Measurements from ENCODE around the gene SLC6A12.
"Not testable (repeated sequence)": the region's sequence is repeated elsewhere in the genome, so short reads cannot be mapped to it uniquely, and the experiment has no call there.

SLC6A12 gene

DNA sequence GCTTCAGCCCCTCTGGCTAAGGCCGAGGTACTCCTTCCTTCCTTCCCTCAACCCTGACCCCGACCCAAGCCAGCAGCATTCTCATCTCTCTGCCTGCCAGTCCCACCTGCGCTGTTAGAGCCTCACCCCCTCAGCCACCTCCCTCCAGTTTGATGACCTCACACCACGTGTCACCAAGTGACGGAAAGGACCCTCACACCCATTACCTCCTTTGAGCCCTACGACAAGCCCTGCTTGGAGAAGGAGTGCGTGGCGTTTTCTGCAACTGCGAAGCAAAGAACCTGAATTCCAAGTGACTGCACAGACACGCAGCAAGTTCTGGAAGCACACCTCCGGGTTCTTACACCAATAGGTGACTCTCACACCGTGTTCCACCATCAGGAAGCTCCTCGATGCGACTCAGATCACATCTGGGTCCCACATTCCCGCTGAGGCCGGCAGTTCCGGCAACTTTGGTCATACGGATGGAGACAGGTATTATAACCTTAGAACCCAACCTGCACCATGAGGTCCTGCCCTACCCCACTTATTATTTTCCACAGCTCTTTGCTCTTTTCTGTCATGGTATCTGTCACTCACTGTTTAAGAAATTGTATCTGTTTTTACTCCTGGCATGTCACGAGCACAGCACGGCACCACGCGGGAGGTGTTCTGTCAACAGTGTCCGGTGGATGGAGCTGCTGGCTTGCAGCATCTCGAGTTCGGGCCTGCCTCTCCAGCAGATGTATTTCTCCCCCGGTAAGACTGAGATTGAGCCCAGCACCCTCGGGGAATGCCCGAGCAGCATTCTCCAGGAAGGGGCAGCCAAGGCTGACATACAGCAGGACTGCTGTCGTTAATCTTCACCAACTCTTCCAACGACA is 5.0 kb upstream of the SLC6A12 start:
- TF ChIP-seq, protein P1, sequence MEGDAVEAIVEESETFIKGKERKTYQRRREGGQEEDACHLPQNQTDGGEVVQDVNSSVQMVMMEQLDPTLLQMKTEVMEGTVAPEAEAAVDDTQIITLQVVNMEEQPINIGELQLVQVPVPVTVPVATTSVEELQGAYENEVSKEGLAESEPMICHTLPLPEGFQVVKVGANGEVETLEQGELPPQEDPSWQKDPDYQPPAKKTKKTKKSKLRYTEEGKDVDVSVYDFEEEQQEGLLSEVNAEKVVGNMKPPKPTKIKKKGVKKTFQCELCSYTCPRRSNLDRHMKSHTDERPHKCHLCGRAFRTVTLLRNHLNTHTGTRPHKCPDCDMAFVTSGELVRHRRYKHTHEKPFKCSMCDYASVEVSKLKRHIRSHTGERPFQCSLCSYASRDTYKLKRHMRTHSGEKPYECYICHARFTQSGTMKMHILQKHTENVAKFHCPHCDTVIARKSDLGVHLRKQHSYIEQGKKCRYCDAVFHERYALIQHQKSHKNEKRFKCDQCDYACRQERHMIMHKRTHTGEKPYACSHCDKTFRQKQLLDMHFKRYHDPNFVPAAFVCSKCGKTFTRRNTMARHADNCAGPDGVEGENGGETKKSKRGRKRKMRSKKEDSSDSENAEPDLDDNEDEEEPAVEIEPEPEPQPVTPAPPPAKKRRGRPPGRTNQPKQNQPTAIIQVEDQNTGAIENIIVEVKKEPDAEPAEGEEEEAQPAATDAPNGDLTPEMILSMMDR (IDR thresholded peaks at IDR 0.05; ENCODE audit: low read depth, low read length, missing control alignments) = no peak
- Histone ChIP-seq H3K4me3 (ENCODE audit: low read depth, low read length) (no peak overlapping the region), H3K27ac (no peak overlapping the region), H3K27me3 (replicated peaks) (peaks cover 8% of the 10 kb centered on the region), H3K36me3 (replicated peaks) (no peaks in the 10 kb centered on the region)
- DNase-seq = no peak
- in situ Hi-C loops (cut with HindIII; ENCODE audit: low pct_ligation_motif_present, low sequenced_read_pairs) = no loop called here

DNA sequence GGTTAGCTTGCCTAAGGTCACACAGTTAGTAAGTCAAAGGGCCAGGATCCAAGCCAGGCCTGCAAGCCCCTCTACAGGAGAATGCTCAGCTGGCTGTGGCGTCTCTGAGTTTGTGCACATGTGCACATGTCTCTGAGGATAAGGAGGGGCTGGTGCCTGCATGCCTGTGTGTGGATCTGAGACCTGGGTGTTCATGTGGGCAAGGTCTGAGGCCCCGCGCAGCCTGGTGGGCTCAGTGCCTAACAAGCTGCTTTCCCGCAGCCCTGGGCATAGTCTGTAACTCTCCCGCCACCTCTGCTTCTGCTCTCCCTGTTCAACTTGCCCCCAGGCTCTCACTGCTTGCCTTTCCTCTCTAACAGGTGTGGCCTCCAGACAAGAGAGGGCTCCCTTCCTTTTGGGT is 4.3 kb upstream of the SLC6A12 start:
- in situ Hi-C loops (cut with HindIII; ENCODE audit: low pct_ligation_motif_present, low sequenced_read_pairs) = no loop called here
- Histone ChIP-seq H3K27me3 (replicated peaks) (peaks cover 16% of the 10 kb centered on the region), H3K27ac (no peak overlapping the region), H3K4me3 (ENCODE audit: low read depth, low read length) (no peak overlapping the region), H3K36me3 (replicated peaks) (no peaks in the 10 kb centered on the region)
- TF ChIP-seq, protein P1 (IDR thresholded peaks at IDR 0.05; ENCODE audit: low read depth, low read length, missing control alignments) = no peak
- no peak for DNase-seq

DNA sequence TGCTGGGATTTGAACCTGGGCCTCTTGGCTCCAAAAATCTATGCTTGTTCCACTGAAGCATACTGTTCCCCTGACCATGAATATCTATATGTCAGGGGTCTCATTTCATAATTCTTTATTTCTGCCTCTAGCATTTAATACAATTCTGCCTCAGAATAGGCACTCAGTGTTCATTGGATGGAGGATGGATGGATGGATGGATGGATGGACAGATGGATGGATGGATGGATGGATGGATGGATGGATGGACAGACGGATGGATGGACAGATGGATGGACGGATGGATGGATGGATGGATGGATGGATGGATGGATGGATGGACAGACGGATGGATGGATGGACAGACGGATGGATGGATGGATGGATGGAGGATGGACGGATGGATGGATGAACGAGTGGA is 3.1 kb upstream of the SLC6A12 start:
- peaks cover 19% of the 10 kb centered on the region for H3K27me3 ChIP-seq (replicated peaks)
- H3K27ac ChIP-seq; DNase-seq; H3K36me3 ChIP-seq (replicated peaks); H3K4me3 ChIP-seq (ENCODE audit: low read depth, low read length); in situ Hi-C loops (cut with HindIII; ENCODE audit: low pct_ligation_motif_present, low sequenced_read_pairs): not testable (repeated sequence)

DNA sequence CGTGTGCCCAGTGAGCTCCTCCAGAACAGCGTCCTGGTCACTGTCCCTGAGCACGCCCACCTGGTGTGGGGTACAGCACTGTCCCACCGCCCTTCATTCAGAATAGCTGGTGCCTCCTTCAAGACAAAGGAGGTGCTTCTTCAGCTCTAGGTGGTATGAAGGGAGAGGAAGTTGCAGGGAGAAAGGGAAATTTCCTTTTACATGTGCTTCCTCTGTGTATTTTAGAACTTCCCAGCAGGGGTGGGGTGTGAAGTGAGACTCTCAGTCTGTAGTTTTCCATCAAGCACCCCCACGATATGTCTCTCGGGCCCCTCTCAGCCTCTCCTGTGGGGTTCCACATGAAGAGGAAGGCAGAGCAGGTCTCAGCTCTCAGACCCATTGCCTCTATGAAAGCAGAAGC is 1.2 kb upstream of the SLC6A12 start:
- no peaks in the 10 kb centered on the region for H3K36me3 ChIP-seq (replicated peaks)
- in situ Hi-C loops (cut with HindIII; ENCODE audit: low pct_ligation_motif_present, low sequenced_read_pairs) = no loop called here
- TF ChIP-seq, protein P1 (IDR thresholded peaks at IDR 0.05; ENCODE audit: low read depth, low read length, missing control alignments) = no peak
- no peak for DNase-seq
- no peak overlapping the region for H3K4me3 ChIP-seq (ENCODE audit: low read depth, low read length)
- no peak overlapping the region for H3K27ac ChIP-seq
- peaks cover 28% of the 10 kb centered on the region for H3K27me3 ChIP-seq (replicated peaks)

DNA sequence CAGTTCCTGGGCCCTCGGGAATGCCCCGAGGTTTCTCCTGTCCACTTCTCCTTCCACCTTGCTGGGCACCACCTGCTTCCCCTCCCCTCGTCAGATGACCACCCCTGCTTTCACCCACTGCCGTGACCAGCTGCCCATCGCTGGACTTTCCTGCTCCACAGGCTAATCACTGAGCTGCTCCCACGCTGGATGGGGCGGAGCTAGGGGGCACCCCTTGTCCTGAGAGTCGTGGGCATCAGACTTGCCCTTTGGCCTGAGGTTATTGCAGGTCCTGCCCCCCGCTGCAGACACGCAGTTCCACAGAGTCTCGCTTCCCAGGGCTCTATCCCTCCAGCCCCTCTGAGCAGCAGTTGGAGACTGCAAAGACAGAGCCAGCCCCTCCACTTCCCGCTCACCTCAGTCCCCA is 427 bp downstream of the SLC6A12 start:
- in situ Hi-C loops (cut with HindIII; ENCODE audit: low pct_ligation_motif_present, low sequenced_read_pairs) = no loop called here
- Histone ChIP-seq H3K27ac (no peak overlapping the region), H3K27me3 (replicated peaks) (peaks cover 28% of the 10 kb centered on the region), H3K4me3 (ENCODE audit: low read depth, low read length) (no peak overlapping the region), H3K36me3 (replicated peaks) (no peaks in the 10 kb centered on the region)
- TF ChIP-seq, protein P1 (IDR thresholded peaks at IDR 0.05; ENCODE audit: low read depth, low read length, missing control alignments) = no peak
- DNase-seq = no peak

DNA sequence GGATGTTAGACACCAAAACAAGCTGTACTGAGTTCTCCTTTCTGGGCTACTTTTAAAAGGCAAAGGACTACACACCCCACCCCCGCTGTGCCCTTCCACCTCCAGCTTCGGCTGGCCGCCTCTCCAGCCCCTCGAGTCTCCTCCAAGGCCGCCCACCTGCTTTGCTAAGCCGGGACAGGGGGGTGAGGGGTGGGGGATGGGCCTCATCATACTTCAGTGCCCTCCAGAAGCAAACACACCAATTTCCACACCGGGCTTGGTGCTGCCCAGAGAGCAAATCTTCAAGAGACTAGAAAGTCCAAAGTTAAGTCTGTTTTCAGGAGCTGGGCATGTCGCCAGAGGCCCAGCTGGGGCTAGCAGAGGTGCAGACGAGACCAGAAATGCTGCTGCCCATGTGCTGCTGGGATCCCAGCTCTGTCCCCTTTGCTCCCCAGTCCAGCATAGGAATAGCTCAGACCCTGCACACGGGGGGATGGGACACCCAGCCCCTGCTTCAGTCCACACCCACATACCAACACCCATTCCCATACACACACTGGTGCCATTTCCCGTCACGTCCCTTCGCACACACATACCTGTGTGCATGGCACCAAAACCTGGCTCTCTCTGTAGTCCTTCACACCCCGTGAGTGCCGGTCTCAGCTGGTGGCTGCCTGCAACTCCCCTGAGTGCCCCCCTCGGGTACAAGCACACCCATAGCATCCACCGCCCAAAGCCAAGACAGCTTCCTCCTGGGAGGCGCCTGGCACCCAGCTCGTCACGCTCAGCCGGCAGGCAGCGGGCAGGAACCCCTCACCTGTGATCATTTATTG is 1.0 kb downstream of the SLC6A12 start:
- Histone ChIP-seq H3K27ac (no peak overlapping the region), H3K36me3 (replicated peaks) (no peaks in the 10 kb centered on the region), H3K27me3 (replicated peaks) (peaks cover 28% of the 10 kb centered on the region), H3K4me3 (ENCODE audit: low read depth, low read length) (no peak overlapping the region)
- TF ChIP-seq, protein P1 (IDR thresholded peaks at IDR 0.05; ENCODE audit: low read depth, low read length, missing control alignments) = no peak
- no peak for DNase-seq
- in situ Hi-C loops (cut with HindIII; ENCODE audit: low pct_ligation_motif_present, low sequenced_read_pairs) = no loop called here
